AG04449 (cell line): ENCODE data around the gene KCNJ4.
"Not testable (repeated sequence)": the region's sequence is repeated elsewhere in the genome, so short reads cannot be mapped to it uniquely, and the experiment has no call there.

Source experiments
- CTCF ChIA-PET: fragments of 350-600 bp; formaldehyde crosslinking; extraction: SDS; loops from one replicate; lab custom pipeline; 2021; ENCODE audit warnings: antibody characterized with exemption; lab: Yijun Ruan, JAX
- POLR2A ChIA-PET: fragments of 400-600, 350-600 bp; formaldehyde crosslinking; extraction: SDS; loops from one replicate; lab custom pipeline; 2020; ENCODE audit warnings: antibody characterized with exemption, inconsistent platforms; lab: Yijun Ruan, JAX
- DNase-seq: peaks from one replicate; pipeline ENCODE4 v3.0.0-alpha.2; 2010; ENCODE audit warnings: low read depth, low spot score
- H3K4me3 ChIP-seq: 2 replicates; pipeline ENCODE4 v1.5.1; 2011; ENCODE audit warnings: low read depth, mild to moderate bottlenecking, control low read depth, low read length
- TF ChIP-seq, protein P1 (sequence below): IDR thresholded peaks from one replicate; pipeline ENCODE4 v1.5.1; 2011; ENCODE audit warnings: mild to moderate bottlenecking, moderate library complexity, low read length, control low read depth, inconsistent platforms; ENCODE audit not compliant: insufficient read depth; ENCODE audit errors: missing control alignments

The KCNJ4 gene

DNA sequence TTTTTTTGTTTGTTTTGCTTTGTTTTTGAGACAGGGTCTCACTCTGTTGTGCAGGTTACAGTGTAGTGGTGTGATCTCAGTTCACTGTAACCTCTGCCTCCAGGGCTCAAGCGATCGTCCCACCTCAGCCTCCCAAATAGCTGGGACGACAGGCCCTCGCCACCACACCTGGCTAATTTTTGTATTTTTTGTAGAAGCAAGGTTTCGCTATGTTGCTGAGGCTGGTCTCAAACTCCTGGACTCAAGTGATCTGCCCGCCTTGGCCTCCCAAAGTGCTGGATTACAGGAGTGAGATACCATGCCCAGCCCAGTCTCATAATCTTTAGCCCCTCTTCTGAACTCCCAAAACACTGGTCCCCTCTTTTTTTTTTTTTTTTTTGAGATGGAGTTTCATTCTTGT lies 50.6 kb downstream of the KCNJ4 start:
- H3K4me3 ChIP-seq = no peak overlapping the region
- POLR2A ChIA-PET = no interaction called here
- CTCF ChIA-PET = no interaction called here
- TF ChIP-seq, protein P1, sequence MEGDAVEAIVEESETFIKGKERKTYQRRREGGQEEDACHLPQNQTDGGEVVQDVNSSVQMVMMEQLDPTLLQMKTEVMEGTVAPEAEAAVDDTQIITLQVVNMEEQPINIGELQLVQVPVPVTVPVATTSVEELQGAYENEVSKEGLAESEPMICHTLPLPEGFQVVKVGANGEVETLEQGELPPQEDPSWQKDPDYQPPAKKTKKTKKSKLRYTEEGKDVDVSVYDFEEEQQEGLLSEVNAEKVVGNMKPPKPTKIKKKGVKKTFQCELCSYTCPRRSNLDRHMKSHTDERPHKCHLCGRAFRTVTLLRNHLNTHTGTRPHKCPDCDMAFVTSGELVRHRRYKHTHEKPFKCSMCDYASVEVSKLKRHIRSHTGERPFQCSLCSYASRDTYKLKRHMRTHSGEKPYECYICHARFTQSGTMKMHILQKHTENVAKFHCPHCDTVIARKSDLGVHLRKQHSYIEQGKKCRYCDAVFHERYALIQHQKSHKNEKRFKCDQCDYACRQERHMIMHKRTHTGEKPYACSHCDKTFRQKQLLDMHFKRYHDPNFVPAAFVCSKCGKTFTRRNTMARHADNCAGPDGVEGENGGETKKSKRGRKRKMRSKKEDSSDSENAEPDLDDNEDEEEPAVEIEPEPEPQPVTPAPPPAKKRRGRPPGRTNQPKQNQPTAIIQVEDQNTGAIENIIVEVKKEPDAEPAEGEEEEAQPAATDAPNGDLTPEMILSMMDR = no peak
- DNase-seq = no peak

DNA sequence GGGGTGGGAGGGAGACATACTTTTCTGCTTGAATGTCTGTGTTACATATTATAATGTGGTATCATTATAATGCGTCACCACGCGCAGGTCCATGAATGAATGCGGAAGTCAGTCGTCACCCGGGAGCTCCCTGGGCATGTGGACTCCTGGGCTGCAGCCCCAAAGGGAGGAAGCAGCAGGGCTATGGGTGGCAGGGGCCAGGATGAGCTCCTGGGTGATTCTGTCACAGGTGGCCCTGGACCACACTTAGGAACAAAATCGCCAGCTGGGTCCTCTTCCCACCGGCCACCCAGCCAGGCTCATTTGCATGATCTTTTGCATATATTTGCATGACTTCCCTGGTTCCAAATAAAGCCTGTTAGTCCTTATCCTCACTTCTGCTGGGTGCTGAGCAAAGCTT lies 51.2 kb downstream of the KCNJ4 start:
- ChIA-PET POLR2A (no interaction called here), CTCF (no interaction called here)
- H3K4me3 ChIP-seq = no peak overlapping the region
- TF ChIP-seq, protein P1 = no peak
- DNase-seq = no peak

DNA sequence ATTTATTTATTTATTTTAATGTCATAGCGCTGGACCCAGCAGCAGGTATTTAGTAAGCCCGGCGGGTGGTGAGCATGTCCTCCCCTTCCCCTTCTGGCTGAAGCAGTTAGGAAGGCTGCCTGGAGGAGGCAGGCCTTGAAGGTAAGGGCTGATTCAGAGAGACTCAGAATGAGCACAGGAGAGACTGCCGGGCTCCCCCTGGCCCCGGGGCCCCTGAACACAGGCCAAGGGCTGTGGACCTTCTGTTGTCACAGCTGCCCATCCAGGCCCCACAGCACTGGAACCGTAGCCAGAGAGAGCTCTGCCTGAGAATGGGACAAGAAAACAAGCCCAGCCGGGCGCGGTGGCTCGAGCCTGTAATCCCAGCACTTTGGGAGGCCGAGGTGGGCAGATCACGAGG lies 52.8 kb downstream of the KCNJ4 start:
- DNase-seq = no peak
- H3K4me3 ChIP-seq = no peak overlapping the region
- ChIA-PET CTCF (interaction anchor here (0.8 kb wide), 1 partner anchor 11 kb away, joined by 3 read pairs; no protein-coding TSS in a partner anchor), POLR2A (no interaction called here)
- TF ChIP-seq, protein P1 = no peak

DNA sequence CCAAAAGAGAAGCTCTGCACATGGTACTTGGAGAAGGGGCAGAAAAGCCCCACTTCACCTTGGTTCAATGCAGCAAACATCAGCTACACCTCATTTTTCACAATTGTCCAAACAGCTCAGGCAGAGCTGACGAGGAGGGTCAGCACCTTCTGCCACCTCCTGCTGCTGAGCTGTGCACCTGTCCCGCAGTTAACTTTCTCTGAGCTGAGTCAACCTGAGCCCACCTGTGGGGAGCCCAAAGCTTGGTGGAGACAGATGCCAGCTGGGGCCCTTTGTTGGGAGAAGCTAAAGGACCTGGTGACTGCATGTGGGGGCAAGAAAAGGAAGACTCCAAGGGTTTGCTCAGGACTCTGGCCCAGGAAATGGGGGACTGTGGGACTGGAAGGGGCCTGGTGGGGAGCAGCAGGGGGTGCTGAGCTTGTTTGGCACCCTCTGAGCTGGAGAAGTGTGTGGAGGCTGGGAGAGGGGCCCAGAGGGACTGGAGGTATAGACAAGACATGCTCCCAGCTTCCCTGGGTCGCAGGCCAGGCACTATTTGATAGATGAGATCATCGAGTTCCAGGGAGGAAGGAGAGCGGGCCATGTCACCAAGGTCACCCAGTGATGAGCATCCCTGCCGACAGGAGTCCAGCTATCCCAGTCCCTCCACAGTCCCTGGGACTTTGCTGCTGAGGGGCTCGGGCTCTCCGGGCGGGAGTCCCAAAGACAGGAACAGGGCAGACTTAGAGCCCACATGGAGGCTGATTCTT lies 53.5 kb downstream of the KCNJ4 start:
- CTCF ChIA-PET = no interaction called here
- TF ChIP-seq, protein P1 = no peak
- no peak for DNase-seq
- POLR2A ChIA-PET = no interaction called here
- no peak overlapping the region for H3K4me3 ChIP-seq

DNA sequence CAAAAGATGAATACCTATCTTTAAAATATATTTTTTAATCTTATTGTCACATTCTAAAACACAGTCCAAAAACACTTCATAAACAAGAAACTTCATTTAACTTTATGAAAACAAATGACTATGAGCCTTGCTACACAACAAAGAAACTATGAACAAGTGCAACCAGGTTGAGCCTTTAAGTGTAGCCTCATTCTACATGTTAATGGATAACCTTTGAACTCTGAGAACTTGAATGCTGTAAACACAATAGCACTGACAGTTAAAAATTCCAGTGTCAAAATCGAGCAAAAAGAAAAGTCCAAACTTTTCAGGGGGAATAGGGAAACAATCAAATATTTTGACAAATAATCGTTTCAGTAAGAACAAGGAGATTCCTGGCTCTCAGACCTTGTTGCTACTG lies 54.7 kb downstream of the KCNJ4 start:
- CTCF ChIA-PET, DNase-seq, POLR2A ChIA-PET, H3K4me3 ChIP-seq: not testable (repeated sequence)

DNA sequence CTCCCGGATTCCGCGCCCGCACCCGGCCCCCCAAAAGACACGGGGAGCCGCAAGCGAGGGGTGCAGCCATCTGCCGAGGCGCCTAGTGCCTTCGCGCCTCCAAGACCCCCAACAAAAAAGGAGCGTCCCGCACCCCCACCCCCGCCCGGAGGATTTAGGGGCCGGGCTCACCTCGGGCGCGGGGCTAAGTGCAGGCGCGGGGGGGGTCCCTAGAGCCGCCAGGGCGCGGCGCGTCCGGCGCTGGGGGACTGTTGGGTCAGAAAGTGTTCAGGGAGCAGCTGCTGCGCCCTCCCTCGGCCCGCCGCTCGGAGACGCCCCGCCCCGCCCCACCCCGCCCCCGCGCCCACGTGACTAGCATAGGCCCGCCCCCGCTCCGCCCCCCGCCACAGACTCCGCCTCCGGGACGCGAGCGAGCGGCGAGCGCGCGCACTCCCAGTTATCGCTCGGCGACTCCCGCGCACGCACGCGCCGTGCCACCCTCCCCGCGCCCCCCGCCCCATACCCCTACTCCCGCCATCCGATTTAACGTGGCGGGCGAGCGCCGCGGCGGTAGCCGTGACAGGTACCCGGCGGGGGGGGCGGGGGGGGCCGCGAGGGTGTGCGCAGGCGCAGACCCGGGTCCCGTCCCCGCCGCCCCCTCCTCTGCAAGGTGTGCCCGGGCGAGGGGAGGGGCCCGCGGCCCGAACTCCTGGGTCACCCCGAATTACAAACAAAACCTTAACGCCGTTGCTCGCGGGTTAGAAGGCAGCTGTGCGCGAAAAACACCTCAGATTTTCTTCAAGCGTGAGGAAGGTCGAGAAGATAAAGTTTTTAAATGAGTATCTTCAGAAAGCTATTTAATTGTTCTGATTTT lies 56.2 kb downstream of the KCNJ4 start:
- DNase-seq = no peak
- CTCF ChIA-PET = no interaction called here
- H3K4me3 ChIP-seq = peak overlapping the region; percentile 70
- POLR2A ChIA-PET = interaction anchor here (0.6 to 1.2 kb wide), 5 partner anchors 8 to 197 kb away, joined by 3 to 4 read pairs (median 3); partner anchors contain the start of gene MAFF
- TF ChIP-seq, protein P1 = no peak

DNA sequence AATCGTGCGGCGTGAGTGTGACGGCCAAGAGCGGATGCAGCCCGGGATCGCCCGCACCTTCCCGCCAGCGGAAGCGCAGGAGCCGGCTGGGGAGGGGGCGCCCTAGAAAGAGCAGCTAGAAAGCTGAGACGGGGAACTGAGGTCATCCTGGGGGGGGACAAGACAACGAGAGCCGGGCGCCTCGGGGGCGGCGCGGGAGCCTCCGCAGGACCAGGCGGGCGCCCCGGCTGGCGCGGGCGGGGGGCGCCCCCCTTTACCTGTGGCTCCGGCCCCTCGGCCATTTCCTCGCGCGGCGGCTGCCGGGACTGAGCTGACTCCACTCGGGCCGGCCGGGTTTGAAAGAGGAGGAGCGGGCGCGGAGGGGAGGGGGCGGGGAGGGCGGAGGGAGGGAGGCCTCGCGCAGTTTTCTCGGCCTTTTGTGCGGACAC lies 56.8 kb downstream of the KCNJ4 start:
- CTCF ChIA-PET, DNase-seq: not testable (repeated sequence)
- POLR2A ChIA-PET = interaction anchor here (0.6 to 1.2 kb wide), 5 partner anchors 9 to 197 kb away, joined by 3 to 4 read pairs (median 3); partner anchors contain the start of gene MAFF
- H3K4me3 ChIP-seq = peak overlapping the region; percentile 70
